ENCODE data around the gene PIEZO2.

PIEZO2 gene

GRCh38 chr18:11106894-11107293, 42.5 kb downstream of the PIEZO2 start:
- DNase-seq (ENCODE audit: low spot score), result no peak
- ChIA-PET CTCF (no interaction called here), POLR2A (ENCODE audit: low non-redundant PET) (no interaction called here)
- no peak overlapping the region for H3K27ac ChIP-seq
- no peak for TF ChIP-seq CTCF (conservative IDR thresholded peaks at IDR 0.05; ENCODE audit: low read depth)

- CTCF ChIA-PET, result interaction anchor here (0.6 kb wide), 1 partner anchor 212 kb away, joined by 5 read pairs; no protein-coding TSS in a partner anchor
- H3K27ac ChIP-seq, result no peak overlapping the region
- no peak for TF ChIP-seq CTCF (conservative IDR thresholded peaks at IDR 0.05; ENCODE audit: low read depth)
- POLR2A ChIA-PET (ENCODE audit: low non-redundant PET), result no interaction called here
- no peak for DNase-seq (ENCODE audit: low spot score)
Observed at GRCh38 chr18:11105463-11105862, 43.9 kb downstream of the PIEZO2 start.

GRCh38 chr18:11104307-11104706, 45.1 kb downstream of the PIEZO2 start:
- no peak overlapping the region for H3K27ac ChIP-seq
- TF ChIP-seq CTCF (conservative IDR thresholded peaks at IDR 0.05; ENCODE audit: low read depth), result no peak
- ChIA-PET POLR2A (ENCODE audit: low non-redundant PET) (no interaction called here), CTCF (no interaction called here)
- no peak for DNase-seq (ENCODE audit: low spot score)

- no peak for TF ChIP-seq CTCF (conservative IDR thresholded peaks at IDR 0.05; ENCODE audit: low read depth)
- H3K27ac ChIP-seq, result no peak overlapping the region
- no peak for DNase-seq (ENCODE audit: low spot score)
- CTCF ChIA-PET, result no interaction called here
- POLR2A ChIA-PET (ENCODE audit: low non-redundant PET), result no interaction called here
Observed at GRCh38 chr18:11096839-11097750, 52.3 kb downstream of the PIEZO2 start.

GRCh38 chr18:11096411-11096810, 53.0 kb downstream of the PIEZO2 start:
- ChIA-PET CTCF (no interaction called here), POLR2A (ENCODE audit: low non-redundant PET) (no interaction called here)
- no peak for DNase-seq (ENCODE audit: low spot score)
- no peak overlapping the region for H3K27ac ChIP-seq
- TF ChIP-seq CTCF (conservative IDR thresholded peaks at IDR 0.05; ENCODE audit: low read depth), result no peak

GRCh38 chr18:11095674-11096293, 53.6 kb downstream of the PIEZO2 start:
- no peak overlapping the region for H3K27ac ChIP-seq
- ChIA-PET CTCF (no interaction called here), POLR2A (ENCODE audit: low non-redundant PET) (no interaction called here)
- no peak for TF ChIP-seq CTCF (conservative IDR thresholded peaks at IDR 0.05; ENCODE audit: low read depth)
- no peak for DNase-seq (ENCODE audit: low spot score)
